NT2/D1 (cell line): ENCODE measurements around the gene SFXN4.
"Not testable (repeated sequence)": the region's sequence is repeated elsewhere in the genome, so short reads cannot be mapped to it uniquely, and the experiment has no call there.

Experiments
- DNase-seq: peaks from one replicate; pipeline ENCODE4 v3.0.0-alpha.2; 2011; ENCODE audit warnings: low read depth, low spot score
- H3K27me3 ChIP-seq: 2 replicates; pipeline ENCODE4 v1.6.0; 2011; ENCODE audit warnings: mild to moderate bottlenecking; ENCODE audit not compliant: insufficient read length, insufficient read depth
- H3K36me3 ChIP-seq: 2 replicates; pipeline ENCODE4 v1.6.1; 2011; ENCODE audit warnings: mild to moderate bottlenecking, low read length, mixed read lengths; ENCODE audit not compliant: insufficient read depth, insufficient read length
- H3K4me1 ChIP-seq: 2 replicates; pipeline ENCODE4 v1.5.1; 2011; ENCODE audit not compliant: insufficient read depth, insufficient read length
- H3K4me3 ChIP-seq: 2 replicates; pipeline ENCODE4 v1.5.1; 2011; ENCODE audit warnings: low read depth; ENCODE audit not compliant: insufficient read length
- H3K9ac ChIP-seq: 2 replicates; pipeline ENCODE4 v1.6.0; 2011; ENCODE audit warnings: low read depth; ENCODE audit not compliant: insufficient read length
- H3K9me3 ChIP-seq: 2 replicates; pipeline ENCODE4 v1.5.1; 2011; ENCODE audit warnings: mild to moderate bottlenecking, low read length; ENCODE audit not compliant: insufficient read depth
- SUZ12 ChIP-seq: IDR thresholded peaks from 2 replicates; pipeline ENCODE4 v1.6.1; 2011; ENCODE audit not compliant: insufficient read length, insufficient read depth; ENCODE audit errors: extremely low read depth
- YY1 ChIP-seq: IDR thresholded peaks from 2 replicates; pipeline ENCODE4 v1.6.1; 2011; ENCODE audit not compliant: insufficient read length, insufficient read depth
- ZNF274 ChIP-seq: IDR thresholded peaks from 2 replicates; pipeline ENCODE4 v1.6.1; 2011; ENCODE audit warnings: mild to moderate bottlenecking, low read depth, low read length

Gene SFXN4

DNA sequence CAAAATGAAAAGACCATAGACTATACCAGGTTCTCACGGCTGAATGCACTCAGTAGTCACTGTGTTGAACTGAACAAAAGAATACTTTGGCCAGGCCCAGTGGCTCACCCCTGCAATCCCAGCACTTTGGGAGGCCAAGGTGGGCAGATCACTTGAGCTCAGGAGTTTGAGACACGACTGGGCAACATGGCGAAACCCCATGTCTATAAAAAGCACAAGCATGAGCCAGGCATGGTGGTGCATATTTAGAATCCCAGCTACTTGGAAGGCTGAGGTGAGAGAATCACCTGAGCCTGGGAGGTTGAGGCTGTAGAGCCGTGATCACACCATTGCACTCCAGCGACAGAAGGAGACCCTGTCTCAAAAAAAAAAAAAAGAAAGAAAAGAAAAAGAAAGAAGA, 12.5 kb downstream of the SFXN4 start:
- TF ChIP-seq SUZ12 (no peak), ZNF274 (no peak), YY1 (no peak)
- DNase-seq = no peak
- H3K9me3 ChIP-seq = no peaks in the 10 kb centered on the region
- H3K27me3 ChIP-seq = no peaks in the 10 kb centered on the region
- H3K9ac ChIP-seq = no peak overlapping the region
- H3K4me3 ChIP-seq = no peak overlapping the region
- H3K4me1 ChIP-seq = no peaks in the 10 kb centered on the region
- H3K36me3 ChIP-seq = peaks cover 56% of the 10 kb centered on the region

DNA sequence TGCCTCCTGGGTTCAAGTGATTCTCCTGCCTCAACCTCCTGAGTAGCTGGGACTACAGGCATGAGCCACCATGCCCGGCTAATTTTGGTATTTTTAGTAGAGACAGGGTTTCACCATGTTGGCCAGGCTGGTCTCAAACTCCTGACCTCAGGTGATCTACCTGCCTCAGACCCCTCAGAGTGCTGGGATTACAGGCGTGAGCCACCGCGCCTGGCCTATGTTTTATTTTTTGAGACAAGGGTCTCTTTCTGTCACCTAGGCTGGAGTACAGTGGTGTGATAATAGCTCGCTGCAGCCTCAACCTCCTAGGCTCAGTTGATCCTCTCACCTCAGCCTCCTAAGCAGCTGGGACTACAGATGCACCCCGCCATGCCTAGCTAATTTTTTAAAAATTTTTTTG, 13.9 kb downstream of the SFXN4 start:
- H3K36me3 ChIP-seq = peaks cover 62% of the 10 kb centered on the region

DNA sequence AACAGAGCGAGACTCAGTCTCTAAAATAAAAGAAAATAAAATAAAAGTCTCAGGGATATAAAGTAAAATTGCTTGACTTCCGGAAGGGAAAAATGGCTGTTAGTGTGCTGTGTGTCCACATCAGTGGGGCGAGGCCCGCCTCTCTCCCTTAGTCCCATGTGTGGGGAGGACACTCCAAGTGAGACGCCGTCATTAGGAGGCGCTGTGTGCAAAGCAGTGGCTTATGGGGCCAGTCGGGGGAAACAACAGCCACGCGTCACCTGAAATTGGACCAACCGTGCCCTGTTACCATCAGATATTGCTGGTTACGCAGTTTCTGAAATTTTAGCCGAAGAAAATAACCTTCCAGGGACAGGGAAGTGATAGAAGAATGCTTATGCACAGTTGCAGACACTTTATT, 15.8 kb downstream of the SFXN4 start:
- DNase-seq = no peak
- Histone ChIP-seq H3K9me3 (no peaks in the 10 kb centered on the region), H3K27me3 (no peaks in the 10 kb centered on the region), H3K36me3 (peaks cover 49% of the 10 kb centered on the region), H3K4me1 (no peaks in the 10 kb centered on the region), H3K9ac (no peak overlapping the region), H3K4me3 (no peak overlapping the region)
- TF ChIP-seq SUZ12 (no peak), YY1 (no peak), ZNF274 (no peak)

More for the DNA sequence above, 13.9 kb downstream of the SFXN4 start:
- not testable (repeated sequence) for H3K4me1 ChIP-seq, H3K9ac ChIP-seq, DNase-seq, H3K4me3 ChIP-seq, H3K9me3 ChIP-seq, H3K27me3 ChIP-seq

DNA sequence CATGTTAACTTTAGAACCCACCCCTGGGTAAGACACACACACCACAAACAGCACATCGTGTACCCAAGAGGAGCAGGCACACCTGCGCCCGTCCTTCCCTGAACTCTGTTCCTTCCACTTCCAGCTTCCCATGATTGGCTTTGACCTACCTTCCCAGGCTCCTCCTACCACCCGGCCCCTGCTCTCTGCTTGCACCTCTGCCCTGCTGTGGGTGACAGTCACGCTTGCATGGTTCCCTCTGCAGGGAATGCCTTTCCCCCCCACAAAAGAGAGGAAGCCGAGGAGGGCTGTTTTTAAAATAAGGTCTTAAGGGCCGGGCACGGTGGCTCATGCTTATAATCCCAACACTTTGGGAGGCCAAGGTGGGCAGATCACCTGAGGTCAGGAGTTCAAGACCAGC, 16.4 kb downstream of the SFXN4 start:
- H3K9ac ChIP-seq = no peak overlapping the region
- no peaks in the 10 kb centered on the region for H3K9me3 ChIP-seq
- no peaks in the 10 kb centered on the region for H3K27me3 ChIP-seq
- H3K36me3 ChIP-seq = peaks cover 44% of the 10 kb centered on the region
- DNase-seq = no peak
- H3K4me1 ChIP-seq = no peaks in the 10 kb centered on the region
- no peak overlapping the region for H3K4me3 ChIP-seq
- TF ChIP-seq YY1 (no peak), ZNF274 (no peak), SUZ12 (no peak)

DNA sequence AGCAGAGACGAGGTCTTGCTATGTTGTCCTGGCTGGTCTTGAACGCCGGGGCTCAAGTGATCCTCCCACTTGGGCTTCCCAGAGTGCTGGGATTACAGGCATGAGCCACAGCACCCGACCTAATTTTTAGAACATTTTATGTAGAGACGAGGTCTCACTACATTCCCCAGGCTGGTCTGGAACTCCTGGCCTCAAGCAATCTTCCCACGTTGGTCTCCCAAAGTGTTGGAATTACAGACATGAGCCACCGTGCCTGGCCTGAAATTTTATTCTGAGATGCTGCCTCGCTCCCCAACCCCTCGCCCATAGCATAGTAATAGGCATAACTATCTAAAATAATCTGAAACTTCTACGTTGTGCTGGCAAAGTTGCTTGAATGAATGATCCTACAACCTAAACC, 21.9 kb downstream of the SFXN4 start:
- no peak for DNase-seq

DNA sequence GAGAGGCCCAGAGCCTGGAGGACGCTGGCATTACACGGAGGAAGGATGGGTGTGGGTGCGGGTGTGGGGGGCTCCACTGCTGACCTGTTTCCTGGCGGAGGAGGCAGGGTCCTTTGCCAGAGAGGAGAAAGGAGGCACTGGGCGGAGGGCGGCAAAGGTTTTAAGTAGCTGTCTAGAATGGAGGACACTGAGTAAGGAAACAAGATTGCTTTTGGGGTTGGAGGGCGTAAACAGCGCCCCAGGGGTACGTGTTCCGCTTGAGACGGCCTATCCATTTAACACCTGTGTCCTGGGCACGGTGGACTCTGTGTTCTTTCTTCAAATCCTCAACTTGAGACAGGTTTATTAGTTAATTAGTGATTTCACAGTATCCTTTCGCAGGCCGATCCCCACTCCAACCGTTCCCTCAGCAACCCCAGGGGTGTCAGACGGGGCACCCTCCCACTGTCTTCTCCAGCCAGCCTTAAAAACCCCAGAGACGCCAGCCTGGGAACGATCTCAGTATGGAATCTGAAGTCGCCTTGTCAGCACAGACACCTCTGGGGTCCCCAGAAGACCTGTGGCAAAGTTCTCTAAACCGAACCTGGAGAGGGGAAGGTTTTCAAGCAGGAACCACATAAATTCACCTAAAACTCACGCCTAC, 24.8 kb downstream of the SFXN4 start:
- Histone ChIP-seq H3K9me3 (no peaks in the 10 kb centered on the region), H3K4me1 (peaks cover 3% of the 10 kb centered on the region), H3K9ac (no peak overlapping the region), H3K27me3 (no peaks in the 10 kb centered on the region), H3K36me3 (peaks cover 26% of the 10 kb centered on the region), H3K4me3 (no peak overlapping the region)
- no peak for DNase-seq
- no peak for TF ChIP-seq YY1
- no peak for TF ChIP-seq SUZ12
- no peak for TF ChIP-seq ZNF274

More for the DNA sequence above, 21.9 kb downstream of the SFXN4 start:
- Histone ChIP-seq H3K36me3 (peaks cover 38% of the 10 kb centered on the region), H3K4me1 (peaks cover 3% of the 10 kb centered on the region), H3K27me3 (no peaks in the 10 kb centered on the region), H3K4me3 (no peak overlapping the region), H3K9ac (no peak overlapping the region), H3K9me3 (no peaks in the 10 kb centered on the region)
- no peak for TF ChIP-seq SUZ12
- no peak for TF ChIP-seq YY1
- TF ChIP-seq ZNF274 = no peak

DNA sequence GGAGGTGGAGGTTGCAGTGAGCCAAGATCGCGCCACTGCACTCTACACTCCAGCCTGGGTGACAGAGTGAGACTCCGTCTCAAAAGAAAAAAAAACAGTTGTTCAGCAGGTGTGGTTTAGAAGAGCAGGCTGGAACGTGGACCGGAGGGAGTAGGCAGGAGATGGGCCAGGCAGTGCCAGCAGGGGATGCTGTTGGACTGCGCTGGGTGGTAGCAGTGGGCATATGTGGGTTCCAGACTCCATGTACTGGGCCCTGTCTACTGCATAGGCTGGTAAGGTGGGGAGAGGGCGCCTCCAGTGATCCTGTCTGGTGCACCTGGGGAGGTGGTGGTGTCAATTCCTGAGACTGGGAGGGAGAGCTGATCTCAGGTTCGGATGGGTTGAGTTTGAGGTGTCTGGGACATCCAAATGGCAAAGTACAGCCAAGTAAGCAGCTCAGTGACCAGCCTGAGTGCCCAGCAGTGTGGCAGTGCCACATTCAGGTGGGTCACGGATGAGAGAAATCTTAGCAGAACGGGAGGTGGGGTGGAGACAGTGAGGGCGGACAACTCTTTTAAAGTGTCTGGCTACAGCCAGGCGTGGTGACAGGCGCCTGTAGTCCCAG, 25.9 kb downstream of the SFXN4 start:
- Histone ChIP-seq H3K4me1 (peaks cover 3% of the 10 kb centered on the region), H3K9ac (no peak overlapping the region), H3K27me3 (no peaks in the 10 kb centered on the region), H3K9me3 (no peaks in the 10 kb centered on the region), H3K36me3 (peaks cover 29% of the 10 kb centered on the region), H3K4me3 (no peak overlapping the region)
- TF ChIP-seq SUZ12 = no peak
- TF ChIP-seq YY1 = no peak
- TF ChIP-seq ZNF274 = no peak
- DNase-seq = no peak
